ENCODE measurements around the gene TMEM258.

The TMEM258 gene

DNA sequence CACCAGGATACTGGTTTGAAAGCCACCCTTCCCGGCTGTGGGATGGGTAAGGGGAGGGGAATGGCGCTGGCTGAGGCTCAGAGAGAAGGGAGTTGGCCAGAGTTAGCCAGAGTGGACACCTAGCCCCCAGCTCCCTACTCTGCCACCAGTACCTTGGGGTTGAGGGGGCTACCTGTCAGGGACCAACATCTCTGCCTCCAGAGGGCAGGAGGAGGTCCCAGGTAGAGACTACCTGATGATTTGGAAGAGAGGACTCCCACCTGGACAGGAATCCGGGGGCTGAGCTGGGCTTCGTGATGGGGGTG lies 36.3 kb downstream of the TMEM258 start:
- H2BK15ac ChIP-seq (replicated peaks; ENCODE audit: low read depth): no peak overlapping the region
- no peaks in the 10 kb centered on the region for H3K36me3 ChIP-seq (ENCODE audit: control insufficient read depth, insufficient read depth, low read length)
- H3K79me2 ChIP-seq (ENCODE audit: control insufficient read depth, insufficient read depth, low read length): no peaks in the 10 kb centered on the region
- H3K27me3 ChIP-seq (ENCODE audit: insufficient read depth, low read length, poor library complexity): no peaks in the 10 kb centered on the region
- WGBS (ENCODE audit: extremely low coverage, insufficient coverage, low lambda C conversion rate): no CpG with 5 or more reads among the region's 4 CpGs
- peak overlapping the region; percentile 50 for H2BK5ac ChIP-seq (ENCODE audit: low read length)
- H2BK120ac ChIP-seq (ENCODE audit: low read depth, low read length): no peak overlapping the region
- DNase-seq: no peak
- H3K79me1 ChIP-seq (ENCODE audit: low read length): peaks cover 2% of the 10 kb centered on the region
- peaks cover 27% of the 10 kb centered on the region for H3K4me1 ChIP-seq (ENCODE audit: control insufficient read depth, low read depth, low read length)
- no peak overlapping the region for H3K4me2 ChIP-seq (ENCODE audit: low read length)
- H4K5ac ChIP-seq (ENCODE audit: low read length): no peak overlapping the region
- no peak overlapping the region for H4K8ac ChIP-seq (ENCODE audit: low read depth, low read length)
- H2AK5ac ChIP-seq (ENCODE audit: low read length): no peak overlapping the region
- no peak overlapping the region for H3K4ac ChIP-seq (ENCODE audit: low read depth, low read length)
- no peak overlapping the region for H3K4me3 ChIP-seq (ENCODE audit: low read length)
- peak overlapping the region; percentile 7 for H3K18ac ChIP-seq (ENCODE audit: low read length)
- H3K9ac ChIP-seq (ENCODE audit: low read length): peak overlapping the region; percentile 6
- H3K27ac ChIP-seq (ENCODE audit: low read depth, low read length): no peak overlapping the region
- peak overlapping the region; percentile 73 for H3K56ac ChIP-seq (ENCODE audit: low read length)
- no peak overlapping the region for H3K23ac ChIP-seq (ENCODE audit: low read length)

GRCh38 chr11:61754534-61755482 lies 37.6 kb downstream of the TMEM258 start:
- H2BK120ac ChIP-seq (ENCODE audit: low read depth, low read length): no peak overlapping the region
- DNase-seq: peak; percentile 88
- no peaks in the 10 kb centered on the region for H3K36me3 ChIP-seq (ENCODE audit: control insufficient read depth, insufficient read depth, low read length)
- no CpG with 5 or more reads among the region's 31 CpGs for WGBS (ENCODE audit: extremely low coverage, insufficient coverage, low lambda C conversion rate)
- no peak overlapping the region for H3K4me2 ChIP-seq (ENCODE audit: low read length)
- H3K27ac ChIP-seq (ENCODE audit: low read depth, low read length): peak overlapping the region; percentile 6
- H3K56ac ChIP-seq (ENCODE audit: low read length): peak overlapping the region; percentile 87
- peaks cover 2% of the 10 kb centered on the region for H3K79me1 ChIP-seq (ENCODE audit: low read length)
- peak overlapping the region; percentile 51 for H2BK5ac ChIP-seq (ENCODE audit: low read length)
- peak overlapping the region; percentile 50 for H3K9ac ChIP-seq (ENCODE audit: low read length)
- peak overlapping the region; percentile 59 for H3K23ac ChIP-seq (ENCODE audit: low read length)
- peak overlapping the region; percentile 11 for H3K4ac ChIP-seq (ENCODE audit: low read depth, low read length)
- H3K4me3 ChIP-seq (ENCODE audit: low read length): no peak overlapping the region
- H4K5ac ChIP-seq (ENCODE audit: low read length): no peak overlapping the region
- H3K27me3 ChIP-seq (ENCODE audit: insufficient read depth, low read length, poor library complexity): no peaks in the 10 kb centered on the region
- peak overlapping the region; percentile 5 for H3K18ac ChIP-seq (ENCODE audit: low read length)
- H3K79me2 ChIP-seq (ENCODE audit: control insufficient read depth, insufficient read depth, low read length): no peaks in the 10 kb centered on the region
- H2AK5ac ChIP-seq (ENCODE audit: low read length): peak overlapping the region; percentile 97
- H2BK15ac ChIP-seq (replicated peaks; ENCODE audit: low read depth): no peak overlapping the region
- no peak overlapping the region for H4K8ac ChIP-seq (ENCODE audit: low read depth, low read length)
- peaks cover 30% of the 10 kb centered on the region for H3K4me1 ChIP-seq (ENCODE audit: control insufficient read depth, low read depth, low read length)

DNA sequence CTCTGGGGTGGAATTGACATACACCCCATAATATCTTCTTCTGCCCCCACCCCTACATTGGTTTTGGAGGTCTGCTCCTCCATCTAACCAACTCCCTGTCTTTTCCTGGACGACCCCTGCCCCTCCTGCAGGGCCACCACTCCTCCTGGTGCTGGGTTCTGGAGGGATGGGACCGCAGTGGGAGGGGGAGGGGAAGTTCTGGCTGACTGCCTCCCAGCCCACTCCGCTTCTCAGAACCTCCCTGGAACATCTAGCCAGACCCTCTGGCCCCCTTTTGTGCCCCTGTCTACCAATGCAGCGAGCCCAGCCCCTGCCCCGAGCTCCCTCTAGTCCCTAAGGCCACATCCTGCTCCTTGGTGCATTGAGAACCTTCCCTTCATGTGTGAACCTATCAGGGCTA lies 38.7 kb downstream of the TMEM258 start:
- WGBS (ENCODE audit: extremely low coverage, insufficient coverage, low lambda C conversion rate): no CpG with 5 or more reads among the region's 5 CpGs
- Histone ChIP-seq H2AK5ac (ENCODE audit: low read length) (peak overlapping the region; percentile 33), H3K27ac (ENCODE audit: low read depth, low read length) (no peak overlapping the region), H3K9ac (ENCODE audit: low read length) (no peak overlapping the region), H3K4me2 (ENCODE audit: low read length) (no peak overlapping the region), H3K79me1 (ENCODE audit: low read length) (peaks cover 2% of the 10 kb centered on the region), H3K27me3 (ENCODE audit: insufficient read depth, low read length, poor library complexity) (no peaks in the 10 kb centered on the region), H3K18ac (ENCODE audit: low read length) (peak overlapping the region; percentile 2), H3K79me2 (ENCODE audit: control insufficient read depth, insufficient read depth, low read length) (no peaks in the 10 kb centered on the region), H2BK5ac (ENCODE audit: low read length) (no peak overlapping the region), H3K4ac (ENCODE audit: low read depth, low read length) (peak overlapping the region; percentile 65), H3K4me3 (ENCODE audit: low read length) (no peak overlapping the region), H3K23ac (ENCODE audit: low read length) (no peak overlapping the region), H2BK120ac (ENCODE audit: low read depth, low read length) (no peak overlapping the region), H4K5ac (ENCODE audit: low read length) (no peak overlapping the region), H3K36me3 (ENCODE audit: control insufficient read depth, insufficient read depth, low read length) (no peaks in the 10 kb centered on the region), H3K56ac (ENCODE audit: low read length) (peak overlapping the region; percentile 87), H2BK15ac (replicated peaks; ENCODE audit: low read depth) (no peak overlapping the region), H3K4me1 (ENCODE audit: control insufficient read depth, low read depth, low read length) (peaks cover 34% of the 10 kb centered on the region), H4K8ac (ENCODE audit: low read depth, low read length) (no peak overlapping the region)
- no peak for DNase-seq

DNA sequence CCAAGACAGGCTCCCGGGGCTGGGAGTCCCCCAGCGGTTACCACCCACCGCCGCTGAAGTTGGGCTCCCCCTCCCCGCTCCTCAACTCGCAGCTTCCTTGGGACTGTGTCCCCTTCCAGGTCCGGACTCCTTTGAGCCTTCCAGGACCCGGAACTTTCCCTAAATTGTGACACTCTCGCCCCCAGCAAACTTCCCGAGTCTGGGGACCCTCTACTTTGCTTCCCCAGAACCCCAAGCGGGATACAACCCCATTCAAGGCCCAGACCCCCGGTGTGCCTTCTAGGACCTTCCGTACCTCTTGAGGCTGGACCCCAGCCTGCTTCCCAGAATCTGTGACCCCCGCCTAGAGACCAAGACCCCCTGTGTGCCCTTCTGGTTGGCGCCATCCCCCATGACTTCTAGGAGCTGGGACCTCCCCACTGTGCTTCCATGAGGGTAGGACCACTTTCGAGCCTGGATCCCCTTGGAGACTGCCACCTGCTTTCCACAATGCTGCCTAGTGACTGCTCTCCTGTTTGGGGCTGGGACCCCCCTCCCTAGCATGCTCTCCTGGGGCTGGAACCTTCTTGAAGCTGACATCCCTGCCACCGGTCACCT lies 39.4 kb downstream of the TMEM258 start:
- H4K5ac ChIP-seq (ENCODE audit: low read length): no peak overlapping the region
- H4K8ac ChIP-seq (ENCODE audit: low read depth, low read length): no peak overlapping the region
- peaks cover 2% of the 10 kb centered on the region for H3K79me1 ChIP-seq (ENCODE audit: low read length)
- no peak overlapping the region for H3K27ac ChIP-seq (ENCODE audit: low read depth, low read length)
- H3K27me3 ChIP-seq (ENCODE audit: insufficient read depth, low read length, poor library complexity): no peaks in the 10 kb centered on the region
- H3K4me2 ChIP-seq (ENCODE audit: low read length): peak overlapping the region; percentile 74
- no peak for DNase-seq
- no CpG with 5 or more reads among the region's 17 CpGs for WGBS (ENCODE audit: extremely low coverage, insufficient coverage, low lambda C conversion rate)
- no peak overlapping the region for H2BK15ac ChIP-seq (replicated peaks; ENCODE audit: low read depth)
- H3K18ac ChIP-seq (ENCODE audit: low read length): peak overlapping the region; percentile 62
- H3K4ac ChIP-seq (ENCODE audit: low read depth, low read length): peak overlapping the region; percentile 44
- peak overlapping the region; percentile 80 for H3K9ac ChIP-seq (ENCODE audit: low read length)
- no peak overlapping the region for H3K23ac ChIP-seq (ENCODE audit: low read length)
- no peaks in the 10 kb centered on the region for H3K79me2 ChIP-seq (ENCODE audit: control insufficient read depth, insufficient read depth, low read length)
- no peak overlapping the region for H2BK120ac ChIP-seq (ENCODE audit: low read depth, low read length)
- H2AK5ac ChIP-seq (ENCODE audit: low read length): peak overlapping the region; percentile 1
- H3K36me3 ChIP-seq (ENCODE audit: control insufficient read depth, insufficient read depth, low read length): no peaks in the 10 kb centered on the region
- peak overlapping the region; percentile 87 for H3K56ac ChIP-seq (ENCODE audit: low read length)
- H2BK5ac ChIP-seq (ENCODE audit: low read length): peak overlapping the region; percentile 20
- peak overlapping the region; percentile 52 for H3K4me3 ChIP-seq (ENCODE audit: low read length)
- peaks cover 34% of the 10 kb centered on the region for H3K4me1 ChIP-seq (ENCODE audit: control insufficient read depth, low read depth, low read length)

- Histone ChIP-seq H3K4me1 (ENCODE audit: control insufficient read depth, low read depth, low read length) (peaks cover 34% of the 10 kb centered on the region), H2BK5ac (ENCODE audit: low read length) (peak within 1 kb of the TSS; percentile 20), H2BK120ac (ENCODE audit: low read depth, low read length) (no peak within 1 kb of the TSS), H4K8ac (ENCODE audit: low read depth, low read length) (no peak within 1 kb of the TSS), H3K4ac (ENCODE audit: low read depth, low read length) (peak within 1 kb of the TSS; percentile 44), H3K23ac (ENCODE audit: low read length) (no peak within 1 kb of the TSS), H3K56ac (ENCODE audit: low read length) (peak within 1 kb of the TSS; percentile 87), H3K4me2 (ENCODE audit: low read length) (peak within 1 kb of the TSS; percentile 74), H3K27ac (ENCODE audit: low read depth, low read length) (no peak within 1 kb of the TSS), H3K27me3 (ENCODE audit: insufficient read depth, low read length, poor library complexity) (no peaks in the 10 kb centered on the region), H3K79me2 (ENCODE audit: control insufficient read depth, insufficient read depth, low read length) (no peaks in the 10 kb centered on the region), H2BK15ac (replicated peaks; ENCODE audit: low read depth) (no peak within 1 kb of the TSS), H4K5ac (ENCODE audit: low read length) (no peak within 1 kb of the TSS), H3K79me1 (ENCODE audit: low read length) (peaks cover 2% of the 10 kb centered on the region), H2AK5ac (ENCODE audit: low read length) (peak within 1 kb of the TSS; percentile 1), H3K9ac (ENCODE audit: low read length) (peak within 1 kb of the TSS; percentile 80), H3K36me3 (ENCODE audit: control insufficient read depth, insufficient read depth, low read length) (no peaks in the 10 kb centered on the region), H3K4me3 (ENCODE audit: low read length) (peak within 1 kb of the TSS; percentile 52), H3K18ac (ENCODE audit: low read length) (peak within 1 kb of the TSS; percentile 62)
- peak; percentile 51 for DNase-seq
- WGBS (ENCODE audit: extremely low coverage, insufficient coverage, low lambda C conversion rate): no CpG with 5 or more reads among the region's 93 CpGs
Observed at GRCh38 chr11:61752117-61752924, 40.1 kb downstream of the TMEM258 start, which contains the start of gene MYRF. Gene MYRF, plus strand, starts transcription at chr11:61752636. Its CDS starts 109 bp downstream, at chr11:61752745.
